ENCODE data around the gene SRPX2. TPM values are rescaled to one million over a fixed set of nuclear protein-coding genes. Genes with fewer than 3 reads are reported as not detected.

SRPX2 gene
- total and polyA plus RNA-seq, 12 donors, result 9.0 to 73.3 (median 17.9) TPM

GRCh38 chrX:100635040-100635439 lies 9.0 kb upstream of the SRPX2 start:
- intact Hi-C loops (cut with DNase I), result no loop called here

GRCh38 chrX:100635989-100636320 lies 8.0 kb upstream of the SRPX2 start:
- peak overlapping the region in 2 of 5 donors; percentile 15 to 56 for H3K27ac ChIP-seq
- WGBS, 4 donors, result 20 to 53% (median 25%) methylated on average over 8 of the region's 8 CpGs
- intact Hi-C loops (cut with DNase I), result no loop called here

More at GRCh38 chrX:100635040-100635439, 9.0 kb upstream of the SRPX2 start:
- Histone ChIP-seq H3K9me3 (replicated peaks in 1 of 3) (no peaks in the 10 kb centered on the region), H3K4me1 (replicated peaks in 1 of 2) (no peaks in the 10 kb centered on the region), H3K36me3 (replicated peaks in 1 of 2) (no peaks in the 10 kb centered on the region), H3K27me3 (peaks cover 7% of the 10 kb centered on the region), H3K4me3 (no peak overlapping the region), H3K27ac (no peak overlapping the region)
- 55 to 81% (median 65%) methylated on average over 5 of the region's 5 CpGs for WGBS, 4 donors
- TF ChIP-seq CTCF (IDR thresholded peaks at IDR 0.05) (no peak), POLR2A (IDR thresholded peaks at IDR 0.05) (no peak)
- DNase-seq, result no peak

GRCh38 chrX:100636321-100636991 lies 7.5 kb upstream of the SRPX2 start, which contains the start of gene TSPAN6:
TSPAN6 (minus strand) TSS chrX:100636806; CDS start chrX:100636694, 112 bp downstream.
- Histone ChIP-seq H3K27me3 (peaks cover 12% of the 10 kb centered on the region), H3K36me3 (replicated peaks in 1 of 2) (no peaks in the 10 kb centered on the region), H3K9me3 (replicated peaks in 1 of 3) (no peaks in the 10 kb centered on the region), H3K27ac (peak within 1 kb of the TSS in 2 of 5 donors; percentile 15 to 56), H3K4me1 (replicated peaks in 1 of 2) (no peaks in the 10 kb centered on the region), H3K4me3 (peak within 1 kb of the TSS; percentile 8 to 61 (median 22))
- WGBS, 4 donors, result 1 to 47% (median 16%) methylated on average over 15 to 51 of the region's 51 CpGs
- DNase-seq, result peak; percentile 76 to 88 (median 81)
- TF ChIP-seq CTCF (IDR thresholded peaks at IDR 0.05), result peak; percentile 24 to 54 (median 38)
- peak in 1 of 2 donors; percentile 33 for TF ChIP-seq POLR2A (IDR thresholded peaks at IDR 0.05)
- intact Hi-C loops (cut with DNase I), result no loop called here

More at GRCh38 chrX:100635989-100636320, 8.0 kb upstream of the SRPX2 start:
- Histone ChIP-seq H3K4me1 (replicated peaks in 1 of 2) (no peaks in the 10 kb centered on the region), H3K4me3 (peak overlapping the region in 3 of 4 donors; percentile 8 to 61 (median 20)), H3K9me3 (replicated peaks in 1 of 3) (no peaks in the 10 kb centered on the region), H3K36me3 (replicated peaks in 1 of 2) (no peaks in the 10 kb centered on the region), H3K27me3 (peaks cover 12% of the 10 kb centered on the region)
- DNase-seq, result no peak
- TF ChIP-seq POLR2A (IDR thresholded peaks at IDR 0.05) (no peak), CTCF (IDR thresholded peaks at IDR 0.05) (no peak)

- no peak for DNase-seq
- H3K27ac ChIP-seq, result no peak overlapping the region
- no peak overlapping the region for H3K4me3 ChIP-seq
- intact Hi-C loops (cut with DNase I), result no loop called here
- H3K36me3 ChIP-seq (replicated peaks in 1 of 2), result no peaks in the 10 kb centered on the region
- TF ChIP-seq POLR2A (IDR thresholded peaks at IDR 0.05) (no peak), CTCF (IDR thresholded peaks at IDR 0.05) (no peak)
- H3K9me3 ChIP-seq (replicated peaks in 1 of 3), result no peaks in the 10 kb centered on the region
- H3K27me3 ChIP-seq, result peaks cover 18% of the 10 kb centered on the region
- peaks cover 0 to 4% of the 10 kb centered on the region in 2 donors for H3K4me1 ChIP-seq (replicated peaks in 1 of 2)
- 34 to 66% (median 49%) methylated on average over 3 of the region's 3 CpGs for WGBS, 4 donors
These were observed 1.7 kb upstream of the SRPX2 start for GRCh38 chrX:100642290-100642689.
